Stimulated activated CD8-positive, alpha-beta memory T cell treated with anti-CD3 and anti-CD28 coated beads, Interleukin-2, amount 100 ng/mL, for 1 hour (primary cell): ENCODE data around the gene MOGAT1.
"Not testable (repeated sequence)": the region's sequence is repeated elsewhere in the genome, so short reads cannot be mapped to it uniquely, and the experiment has no call there.

Experiments used
- DNase-seq, 2 donors: peaks; one replicate each; pipeline ENCODE4 v3.0.0-alpha.2; 2020; ENCODE audit warnings: low read depth in 2 of 2

MOGAT1 gene

DNA sequence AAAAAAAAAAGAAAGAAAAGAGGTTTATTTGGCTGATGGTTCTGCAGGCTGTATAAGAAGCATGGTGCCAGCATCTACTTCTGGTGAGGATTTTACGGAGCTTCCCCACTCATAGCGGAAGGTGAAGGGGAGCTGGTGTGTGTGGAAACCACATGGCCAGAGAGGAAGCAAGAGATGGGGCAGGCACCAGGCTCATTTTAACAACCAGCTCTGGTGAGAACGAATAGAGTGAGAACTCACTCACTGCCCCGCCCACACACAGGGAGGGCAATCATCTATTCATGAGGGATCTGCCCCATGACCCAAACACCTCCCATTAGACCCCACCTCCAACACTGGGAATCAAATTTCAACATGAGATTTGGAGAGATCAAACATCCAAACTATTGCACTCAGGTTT is 68.5 kb downstream of the MOGAT1 start:
- DNase-seq: no peak

DNA sequence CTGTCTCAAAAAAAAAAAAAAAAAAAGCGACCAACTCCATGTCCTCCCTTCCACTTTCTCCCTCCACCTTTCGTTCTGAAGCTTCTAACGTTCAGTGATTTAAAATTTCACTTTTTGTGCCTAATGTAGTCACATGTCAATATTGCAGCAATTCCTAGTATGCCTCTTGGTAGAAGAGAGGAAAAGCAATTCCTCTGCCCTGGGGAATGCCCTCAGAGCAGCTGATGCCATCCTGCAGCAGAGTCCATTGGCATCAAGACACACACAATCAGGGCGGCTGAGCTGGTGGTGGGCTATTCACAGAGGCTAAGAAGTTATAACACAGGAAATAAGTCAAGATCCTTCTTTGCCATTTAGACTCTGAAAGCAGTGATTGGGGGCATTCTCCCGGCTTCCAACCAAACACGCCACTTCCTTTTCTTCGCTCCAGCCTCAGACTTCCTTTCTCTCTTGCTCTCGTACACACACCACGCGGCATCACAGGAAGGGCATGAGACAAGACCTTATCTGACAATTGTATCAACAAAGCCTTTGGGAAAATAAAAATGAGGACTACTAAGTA is 71.9 kb downstream of the MOGAT1 start:
- DNase-seq: no peak

DNA sequence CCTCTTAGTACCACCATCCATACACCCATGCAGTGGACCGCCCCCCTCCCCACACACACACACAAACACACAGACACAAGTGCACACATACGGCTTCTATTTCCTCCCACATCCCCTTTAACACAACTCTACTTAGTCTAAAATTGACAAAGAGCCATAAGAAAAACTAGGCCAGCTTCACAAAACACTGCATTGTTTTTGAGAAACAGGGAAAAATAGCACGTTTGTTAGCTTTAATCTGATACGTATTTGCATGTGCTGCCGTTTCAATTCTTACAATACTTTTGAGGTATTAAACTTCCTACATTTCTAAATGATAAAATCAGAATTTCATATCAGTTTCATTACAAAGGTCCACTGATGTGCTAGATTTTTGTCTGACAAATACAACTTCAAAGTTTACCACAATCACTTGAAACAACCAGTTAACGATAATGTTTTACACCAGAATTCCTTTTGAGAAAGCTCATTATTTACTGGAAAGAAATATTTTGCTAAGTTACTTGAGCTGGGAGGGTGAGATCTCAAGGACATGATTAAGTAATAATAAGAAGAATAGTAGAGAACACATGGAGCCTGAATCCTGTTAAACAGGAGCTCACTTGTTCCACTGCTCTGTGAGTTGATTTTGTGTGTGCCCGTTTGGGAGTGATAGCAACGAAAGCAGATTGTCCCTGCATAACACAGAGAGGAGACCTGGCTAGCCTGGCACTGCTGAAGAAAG is 74.5 kb downstream of the MOGAT1 start:
- DNase-seq: no peak

DNA sequence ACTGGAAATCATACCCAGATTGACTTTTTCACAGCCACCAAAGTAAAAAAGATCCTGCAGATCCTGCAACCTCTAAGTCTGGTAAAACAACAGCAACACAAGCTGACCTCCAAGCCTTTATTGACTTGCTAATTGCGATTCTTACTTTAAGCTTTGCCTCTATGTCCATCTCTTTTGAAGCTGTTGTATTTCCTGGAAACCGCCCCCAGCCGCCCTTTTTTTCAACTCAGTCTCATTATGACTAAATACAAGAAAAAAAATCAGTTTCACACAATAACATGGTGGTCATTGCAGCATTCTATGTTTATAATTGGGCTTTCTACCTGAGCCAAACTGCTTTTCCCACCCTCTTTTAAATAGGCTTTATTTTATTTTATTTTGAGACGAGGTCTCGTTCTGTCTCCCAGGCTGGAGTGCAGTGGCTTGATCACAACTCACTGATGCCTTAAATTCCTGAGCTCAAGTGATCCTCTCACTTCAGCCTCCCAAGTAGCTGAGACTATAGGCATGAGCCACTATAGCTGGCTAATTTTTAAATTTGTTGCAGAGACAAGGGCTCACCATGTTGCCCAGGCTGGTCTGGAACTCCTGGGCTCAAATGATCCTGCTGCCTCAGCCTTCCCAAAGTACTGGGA is 76.2 kb downstream of the MOGAT1 start:
- DNase-seq: no peak

DNA sequence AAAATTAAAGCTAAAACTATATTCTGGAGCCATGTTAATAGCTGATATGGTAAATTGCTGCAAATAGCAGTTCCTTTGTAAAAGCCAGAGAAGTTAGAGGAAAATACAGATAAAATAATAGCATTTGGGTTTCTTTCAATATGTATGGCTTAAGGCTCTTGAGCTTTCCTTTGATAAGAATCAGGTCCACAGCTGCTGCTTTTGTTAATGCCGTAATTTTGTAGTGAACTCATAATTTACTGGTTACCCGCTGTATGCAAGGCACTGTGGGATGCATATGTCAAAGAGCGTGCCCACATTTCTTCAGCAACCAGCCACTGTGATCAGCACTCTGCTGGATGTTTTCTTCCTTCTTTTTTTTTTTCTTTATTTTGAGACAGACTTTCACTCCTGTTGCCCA is 79.1 kb downstream of the MOGAT1 start:
- no peak for DNase-seq

DNA sequence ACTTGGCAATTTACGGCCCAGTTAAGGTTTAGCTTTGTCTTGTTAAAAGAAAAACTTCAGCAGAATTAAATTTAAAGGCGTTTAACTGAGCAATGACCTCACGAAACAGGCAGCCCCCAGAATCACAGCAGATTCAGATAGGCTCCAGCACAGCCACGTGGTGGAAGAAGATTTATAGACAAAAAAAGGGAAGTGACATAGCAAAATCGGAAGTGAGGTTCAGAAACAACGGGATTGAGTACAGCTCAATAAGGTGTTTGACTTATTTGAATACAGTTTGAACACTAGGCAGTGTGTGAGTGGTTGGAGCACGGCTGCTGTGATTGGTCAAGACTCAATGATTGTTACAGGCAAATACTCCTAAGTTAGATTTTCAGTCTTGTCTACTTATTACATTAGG is 79.8 kb downstream of the MOGAT1 start:
- no peak for DNase-seq

DNA sequence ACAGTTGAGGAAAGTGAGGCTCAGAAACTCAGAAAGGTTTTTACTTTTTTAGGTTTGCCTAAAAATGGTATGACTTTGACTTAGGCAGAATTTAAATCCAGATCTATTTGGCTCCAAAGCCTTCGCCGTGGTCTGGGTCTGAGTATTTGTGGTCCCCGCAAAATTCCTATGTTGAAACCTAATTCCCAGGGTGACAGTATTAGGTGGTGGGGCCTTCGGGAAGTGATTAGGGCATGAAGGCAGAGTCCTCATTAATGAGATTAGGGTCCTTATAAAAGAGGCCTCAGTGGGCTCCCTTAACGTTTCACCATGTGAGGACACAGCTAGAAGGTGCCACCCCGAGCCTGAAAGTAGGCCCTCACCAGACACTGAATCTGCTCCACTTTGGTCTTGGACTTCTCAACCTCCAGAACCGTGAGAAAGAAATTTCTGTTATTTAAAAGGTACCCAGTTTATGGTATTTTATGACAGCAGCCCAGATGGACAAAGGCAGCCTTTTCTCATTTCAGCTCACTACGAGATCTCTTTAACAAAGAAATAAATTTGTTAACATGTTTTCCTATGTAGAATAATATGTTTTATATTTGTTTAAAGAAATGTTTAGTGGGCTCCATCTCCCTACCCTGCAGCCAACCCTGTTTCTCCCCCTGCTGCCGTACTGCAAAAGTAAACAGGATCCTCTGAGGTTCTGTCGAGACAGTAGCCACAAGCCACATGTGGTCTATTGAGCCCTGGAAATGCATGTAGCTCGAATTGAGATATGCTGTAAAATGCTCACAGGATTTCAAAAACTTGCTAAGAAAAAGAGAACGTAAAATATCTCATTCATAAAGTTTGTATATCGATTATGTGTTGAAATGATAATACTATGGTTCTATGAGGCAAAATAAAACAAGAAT is 80.6 kb downstream of the MOGAT1 start:
- no peak for DNase-seq

DNA sequence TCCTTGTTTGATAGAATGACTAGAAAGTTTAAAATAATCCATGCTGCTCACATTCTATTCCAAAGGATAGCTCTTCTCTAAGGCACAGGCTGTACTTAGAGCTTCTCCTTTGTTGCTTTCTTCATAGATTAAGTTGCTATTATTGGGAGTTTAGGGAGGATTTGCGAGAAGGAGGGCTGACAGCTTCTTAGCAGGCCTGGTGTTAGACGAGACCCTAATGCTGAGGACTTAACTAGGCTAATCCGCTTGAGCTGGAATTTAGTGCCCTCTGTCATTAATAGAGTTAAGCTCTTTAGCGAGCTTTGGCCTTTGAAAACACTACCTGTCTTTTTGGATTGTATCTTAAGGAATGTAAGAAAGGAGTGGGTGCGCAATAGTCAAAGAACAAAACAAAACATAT is 81.3 kb downstream of the MOGAT1 start:
- no peak for DNase-seq

DNA sequence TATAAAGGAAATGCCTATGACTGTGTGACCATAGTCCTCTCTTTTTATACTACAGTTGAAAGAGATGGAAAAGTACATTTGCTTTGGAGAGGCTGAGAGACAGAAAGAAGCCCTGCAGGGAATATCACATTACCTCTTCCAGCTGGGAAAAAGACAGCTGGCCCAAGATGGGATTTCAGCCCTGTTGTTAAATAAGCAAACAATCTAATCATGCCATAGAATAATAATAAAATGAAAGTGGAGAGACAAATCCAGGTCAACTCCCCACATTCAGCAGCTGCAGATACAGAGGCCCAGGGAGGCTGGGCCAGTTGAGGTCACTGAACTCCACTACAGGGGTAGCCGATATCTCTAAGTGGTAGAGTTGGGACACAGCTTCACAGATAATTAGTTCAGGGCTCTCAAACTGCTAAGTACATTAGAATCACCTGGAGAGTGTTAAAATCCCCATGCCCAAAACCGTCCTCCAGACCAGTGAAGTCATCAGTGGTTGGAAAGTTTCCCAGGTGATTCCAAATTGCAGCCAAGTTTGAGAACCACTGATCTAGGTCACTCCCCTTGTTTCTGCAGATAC is 81.9 kb downstream of the MOGAT1 start:
- DNase-seq: no peak

DNA sequence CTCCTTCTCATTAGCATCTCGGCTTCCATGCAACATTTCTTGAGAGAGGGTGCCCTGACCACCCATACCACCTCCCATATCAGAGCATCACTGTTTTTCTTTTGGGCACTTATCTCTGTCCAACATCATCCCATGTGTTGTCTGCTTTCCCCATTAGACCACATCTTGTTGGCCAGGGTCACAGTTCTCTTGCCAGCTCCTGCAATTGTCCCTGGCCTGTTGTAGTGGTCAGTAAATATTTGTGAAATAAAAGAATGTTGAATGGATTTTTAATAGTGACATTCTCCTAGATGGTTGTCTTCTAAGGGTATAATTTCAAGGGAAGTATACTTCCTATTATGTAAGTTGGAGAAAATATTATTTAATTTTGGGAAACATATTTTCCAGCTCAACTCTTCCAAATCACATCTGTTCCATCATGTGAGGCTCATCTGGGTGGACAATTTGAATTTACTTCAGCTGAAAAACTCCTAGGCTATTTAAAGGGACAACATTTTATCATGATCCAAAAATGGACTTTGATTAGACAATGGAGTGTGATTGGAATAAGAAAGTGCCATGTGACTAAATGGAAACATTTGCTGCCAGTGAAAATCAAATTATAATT is 83.0 kb downstream of the MOGAT1 start:
- no peak for DNase-seq

DNA sequence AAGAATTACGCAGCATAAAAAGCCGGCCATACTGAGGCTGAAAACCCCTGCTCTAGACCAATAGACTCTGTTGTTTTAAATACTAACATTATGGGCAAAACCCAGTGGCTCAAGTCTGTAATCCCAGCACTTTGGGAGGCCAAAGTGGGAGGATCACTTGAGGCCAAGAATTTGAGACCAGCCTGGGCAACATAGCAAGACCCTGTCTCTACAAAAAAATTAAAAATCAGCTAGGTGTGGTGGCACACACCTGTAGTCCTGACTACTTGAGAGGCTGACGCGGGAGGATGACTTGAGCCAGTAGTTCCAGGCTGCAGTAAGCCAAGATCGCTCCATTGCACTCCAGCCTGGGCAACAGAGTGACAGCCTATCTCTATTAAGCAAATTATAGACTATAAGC is 84.1 kb downstream of the MOGAT1 start:
- DNase-seq: not testable (repeated sequence)

DNA sequence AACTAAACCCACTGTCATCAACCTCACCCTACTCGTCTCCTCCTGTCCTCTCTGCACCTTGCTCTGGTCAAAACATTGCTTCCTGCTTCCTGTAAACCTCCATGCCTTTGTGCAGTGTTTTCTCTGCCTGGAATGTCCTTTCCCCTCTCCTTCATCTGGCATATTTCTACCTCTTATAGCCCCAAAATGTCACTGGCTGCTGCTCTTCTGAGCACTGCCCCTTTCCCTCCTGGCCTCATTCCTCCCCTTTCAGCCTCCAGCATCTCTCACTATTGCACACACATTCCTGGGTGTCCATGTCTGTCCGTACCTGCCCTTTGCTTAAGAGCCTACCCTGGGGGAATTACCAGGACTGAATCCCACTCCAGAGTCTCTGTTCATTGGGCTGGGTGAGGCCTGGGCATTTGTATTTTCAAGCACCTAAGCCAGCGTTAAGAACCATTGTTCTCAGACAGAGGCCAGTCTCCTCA is 84.9 kb downstream of the MOGAT1 start:
- DNase-seq: no peak

DNA sequence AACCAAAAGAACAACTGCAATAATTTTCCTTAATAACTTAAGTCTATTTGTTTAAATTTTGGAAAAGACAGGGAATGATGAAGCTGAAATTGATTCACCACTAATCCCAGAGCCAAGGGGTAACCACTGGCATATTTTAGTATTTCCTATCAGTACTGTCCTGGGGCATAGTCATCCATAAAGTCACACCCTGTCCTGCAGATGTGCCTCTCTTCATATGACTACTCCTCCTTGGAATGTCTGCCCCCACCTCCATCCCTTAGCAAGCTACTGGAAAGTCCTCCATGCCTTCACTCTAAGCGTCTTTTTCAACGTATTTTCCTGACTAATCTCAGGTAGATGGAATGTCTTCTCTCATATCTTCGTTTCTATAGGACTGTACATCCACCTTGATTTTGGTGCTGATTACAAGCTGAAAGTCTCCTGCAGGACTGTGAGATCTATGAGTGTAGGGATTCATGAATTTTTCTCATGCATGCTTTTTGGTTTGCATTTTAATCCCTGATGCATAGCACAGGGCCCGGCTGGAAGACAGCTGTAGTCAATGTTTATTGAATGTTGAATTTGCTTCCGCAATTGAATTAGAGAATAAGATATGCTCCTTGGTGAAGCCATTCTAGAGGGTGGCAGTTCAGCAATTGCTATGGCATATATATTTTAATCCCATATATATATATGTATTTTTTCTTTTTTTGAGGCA is 85.6 kb downstream of the MOGAT1 start:
- no peak for DNase-seq
